Left ventricle myocardium inferior (tissue), 1 donor: ENCODE results near the gene SLC52A1. TPM values are rescaled to one million over a fixed set of nuclear protein-coding genes. Genes with fewer than 3 reads are reported as not detected.

Source experiments
- DNase-seq: peaks from one replicate; pipeline ENCODE4 v3.0.0-alpha.2; 2020
- H3K27ac ChIP-seq: fragments of 200-600 bp; replicated peaks from 2 replicates; pipeline ENCODE4 v1.8.0; 2021
- H3K27me3 ChIP-seq: fragments of 200-600 bp; 2 replicates; pipeline ENCODE4 v1.8.0; 2021; ENCODE audit warnings: low read depth
- H3K36me3 ChIP-seq: fragments of 200-600 bp; 2 replicates; pipeline ENCODE4 v1.8.0; 2021
- H3K4me1 ChIP-seq: fragments of 200-600 bp; 2 replicates; pipeline ENCODE4 v1.8.0; 2021
- H3K4me3 ChIP-seq: fragments of 200-600 bp; 2 replicates; pipeline ENCODE4 v1.8.0; 2021; ENCODE audit warnings: mild to moderate bottlenecking, moderate library complexity
- H3K9me3 ChIP-seq: fragments of 200-600 bp; replicated peaks from 2 replicates; pipeline ENCODE4 v1.8.0; 2021
- intact Hi-C: fragments of 100-400 bp; cut with micrococcal nuclease; formaldehyde crosslinking; loops from one replicate; pipeline ENCODE4 v1.11.0; 2022
- total RNA-seq: library from RNA; stranded (reverse); fragmentation: NEBNext Ultra II Directional; extraction: Animal tissue kit (Norgen Biotek cat#: 25700); gene quantifications from one replicate; pipeline ENCODE4 v1.2.1, GENCODE V29; 2021
- TF ChIP-seq, protein P1 (sequence below): fragments of 200-600 bp; IDR thresholded peaks from 2 replicates; pipeline ENCODE4 v1.8.0; 2021; ENCODE audit warnings: antibody characterized with exemption, mild to moderate bottlenecking, borderline replicate concordance
- donor health status: DM: no; HTN: yes; CAD: no; lungs with severe emphysema.

The SLC52A1 gene
- total RNA-seq, 1 donor from 2014 or later = not detected

DNA sequence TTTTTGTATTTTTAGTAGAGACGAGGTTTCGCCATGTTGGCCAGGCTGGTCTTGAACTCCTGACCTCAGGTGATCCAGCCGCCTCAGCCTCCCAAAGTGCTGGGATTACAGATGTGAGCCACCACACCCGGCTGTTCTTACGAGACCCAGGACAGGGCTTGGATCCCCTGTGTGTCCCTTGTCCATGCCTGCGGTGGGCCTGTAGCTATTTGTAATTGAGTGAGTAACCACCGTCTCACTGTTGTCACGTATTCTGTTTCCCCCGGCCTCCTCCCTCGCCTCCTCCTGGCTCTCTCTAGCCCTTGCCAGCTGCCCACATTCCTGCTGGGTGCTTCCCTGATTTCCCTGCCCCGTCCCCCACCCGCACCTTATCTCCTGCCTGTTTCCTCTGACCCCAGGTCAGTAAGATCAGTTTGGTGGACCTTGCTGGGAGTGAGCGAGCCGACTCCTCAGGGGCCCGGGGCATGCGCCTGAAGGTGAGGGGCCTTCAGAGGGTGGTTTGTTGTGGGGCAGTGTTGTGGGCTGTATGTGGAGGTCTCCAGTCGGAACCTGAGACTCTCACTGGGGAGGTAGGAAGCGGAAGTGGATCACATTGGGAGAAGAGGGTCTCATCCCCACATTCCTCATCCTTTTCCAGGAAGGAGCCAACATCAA, 31.9 kb downstream of the SLC52A1 start:
- TF ChIP-seq, protein P1, sequence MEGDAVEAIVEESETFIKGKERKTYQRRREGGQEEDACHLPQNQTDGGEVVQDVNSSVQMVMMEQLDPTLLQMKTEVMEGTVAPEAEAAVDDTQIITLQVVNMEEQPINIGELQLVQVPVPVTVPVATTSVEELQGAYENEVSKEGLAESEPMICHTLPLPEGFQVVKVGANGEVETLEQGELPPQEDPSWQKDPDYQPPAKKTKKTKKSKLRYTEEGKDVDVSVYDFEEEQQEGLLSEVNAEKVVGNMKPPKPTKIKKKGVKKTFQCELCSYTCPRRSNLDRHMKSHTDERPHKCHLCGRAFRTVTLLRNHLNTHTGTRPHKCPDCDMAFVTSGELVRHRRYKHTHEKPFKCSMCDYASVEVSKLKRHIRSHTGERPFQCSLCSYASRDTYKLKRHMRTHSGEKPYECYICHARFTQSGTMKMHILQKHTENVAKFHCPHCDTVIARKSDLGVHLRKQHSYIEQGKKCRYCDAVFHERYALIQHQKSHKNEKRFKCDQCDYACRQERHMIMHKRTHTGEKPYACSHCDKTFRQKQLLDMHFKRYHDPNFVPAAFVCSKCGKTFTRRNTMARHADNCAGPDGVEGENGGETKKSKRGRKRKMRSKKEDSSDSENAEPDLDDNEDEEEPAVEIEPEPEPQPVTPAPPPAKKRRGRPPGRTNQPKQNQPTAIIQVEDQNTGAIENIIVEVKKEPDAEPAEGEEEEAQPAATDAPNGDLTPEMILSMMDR = no peak
- peaks cover 49% of the 10 kb centered on the region for H3K4me1 ChIP-seq
- H3K9me3 ChIP-seq = no peaks in the 10 kb centered on the region
- no peak for DNase-seq
- H3K27ac ChIP-seq = no peak overlapping the region
- intact Hi-C loops = no loop called here
- H3K27me3 ChIP-seq = no peaks in the 10 kb centered on the region
- H3K4me3 ChIP-seq = no peak overlapping the region
- H3K36me3 ChIP-seq = peaks cover 74% of the 10 kb centered on the region

GRCh38 chr17:5002121-5002788, 33.0 kb downstream of the SLC52A1 start:
- H3K4me1 ChIP-seq = peaks cover 53% of the 10 kb centered on the region
- no peaks in the 10 kb centered on the region for H3K9me3 ChIP-seq
- H3K27ac ChIP-seq = peak overlapping the region; percentile 96
- TF ChIP-seq, protein P1 = no peak
- peaks cover 64% of the 10 kb centered on the region for H3K36me3 ChIP-seq
- DNase-seq = no peak
- no peaks in the 10 kb centered on the region for H3K27me3 ChIP-seq
- H3K4me3 ChIP-seq = no peak overlapping the region
- intact Hi-C loops = no loop called here

- intact Hi-C loops = no loop called here
- Histone ChIP-seq H3K36me3 (peaks cover 43% of the 10 kb centered on the region), H3K4me1 (peaks cover 62% of the 10 kb centered on the region), H3K27ac (peak overlapping the region; percentile 96), H3K4me3 (peak overlapping the region; percentile 92), H3K9me3 (no peaks in the 10 kb centered on the region), H3K27me3 (no peaks in the 10 kb centered on the region)
- TF ChIP-seq, protein P1 = no peak
- DNase-seq = peak; percentile 88
Observed at GRCh38 chr17:5000237-5000639, 35.0 kb downstream of the SLC52A1 start.

GRCh38 chr17:4999430-5000093, 35.7 kb downstream of the SLC52A1 start:
- Histone ChIP-seq H3K9me3 (no peaks in the 10 kb centered on the region), H3K27ac (peak overlapping the region; percentile 96), H3K36me3 (peaks cover 37% of the 10 kb centered on the region), H3K4me1 (peaks cover 62% of the 10 kb centered on the region), H3K4me3 (peak overlapping the region; percentile 92), H3K27me3 (no peaks in the 10 kb centered on the region)
- TF ChIP-seq, protein P1 = no peak
- intact Hi-C loops = no loop called here
- no peak for DNase-seq

DNA sequence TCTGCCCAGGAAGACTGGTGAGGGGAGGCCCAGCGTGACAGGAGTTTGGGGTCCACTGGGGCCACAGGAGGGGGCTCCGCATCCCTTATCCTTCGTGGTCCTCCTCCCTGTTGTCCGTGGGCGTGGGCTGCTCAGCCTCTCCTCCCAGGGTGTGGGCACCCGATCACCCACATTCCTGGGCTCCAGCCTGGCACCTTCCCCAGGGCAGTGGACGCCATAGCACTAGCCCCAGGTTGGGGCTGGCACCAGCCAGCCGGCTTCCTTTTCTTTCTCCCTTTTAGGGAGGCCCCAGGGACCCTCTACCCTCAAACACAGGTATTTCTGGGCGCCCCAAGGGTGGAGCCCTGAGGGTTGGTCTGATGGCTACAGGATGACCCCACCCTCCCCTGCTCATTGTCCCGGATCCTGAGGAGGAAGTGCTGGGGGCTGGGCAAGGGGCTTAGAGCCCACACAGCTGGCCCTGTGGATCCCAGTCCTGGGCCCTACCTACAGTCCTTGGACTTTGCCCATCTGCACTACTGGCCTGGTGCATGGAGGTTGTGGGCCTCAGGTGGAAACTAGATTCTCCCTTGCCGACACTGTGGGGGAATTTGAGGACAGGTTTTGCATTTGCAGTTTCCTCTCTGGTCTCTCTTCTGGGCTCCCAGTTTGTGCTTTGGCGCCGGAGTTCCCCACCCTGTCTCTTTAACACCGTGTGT, 36.3 kb downstream of the SLC52A1 start:
- no peaks in the 10 kb centered on the region for H3K9me3 ChIP-seq
- intact Hi-C loops = no loop called here
- H3K27me3 ChIP-seq = no peaks in the 10 kb centered on the region
- H3K4me3 ChIP-seq = peak overlapping the region; percentile 92
- peak overlapping the region; percentile 96 for H3K27ac ChIP-seq
- H3K4me1 ChIP-seq = peaks cover 62% of the 10 kb centered on the region
- TF ChIP-seq, protein P1 = no peak
- DNase-seq = no peak
- peaks cover 30% of the 10 kb centered on the region for H3K36me3 ChIP-seq
